DOHH2 (cell line): ENCODE data around the gene ODF2L.

Experiments
- H3F3A ChIP-seq: fragments of 200-600 bp; sonication (generic), shearing (Covaris generic); 2 replicates; pipeline ENCODE4 v1.6.0; 2016; ENCODE audit warnings: antibody characterized with exemption, mild to moderate bottlenecking; ENCODE audit not compliant: control insufficient read depth, insufficient read depth
- H3K27ac ChIP-seq: fragments of 200-600 bp; sonication (generic); 2 replicates; pipeline ENCODE4 v1.5.1; 2014; ENCODE audit warnings: low read depth, mild to moderate bottlenecking, low read length, moderate library complexity
- H3K27me3 ChIP-seq: fragments of 200-600 bp; sonication (generic); 2 replicates; pipeline ENCODE4 v1.6.1; 2014; ENCODE audit warnings: mild to moderate bottlenecking, low read length, mixed read lengths; ENCODE audit not compliant: control insufficient read depth
- H3K36me3 ChIP-seq: fragments of 200-600 bp; sonication (generic); 2 replicates; pipeline ENCODE4 v1.6.1; 2014; ENCODE audit warnings: mild to moderate bottlenecking, low read length, moderate library complexity, mixed read lengths; ENCODE audit not compliant: control insufficient read depth
- H3K4me1 ChIP-seq: fragments of 200-600 bp; sonication (generic); 2 replicates; pipeline ENCODE4 v1.6.1; 2014; ENCODE audit warnings: mild to moderate bottlenecking, low read length, mixed read lengths; ENCODE audit not compliant: control insufficient read depth
- H3K4me2 ChIP-seq: fragments of 200-600 bp; sonication (generic); 2 replicates; pipeline ENCODE4 v1.6.0; 2014; ENCODE audit warnings: mild to moderate bottlenecking, low read length, moderate library complexity
- H3K4me3 ChIP-seq: fragments of 200-600 bp; sonication (generic); 2 replicates; pipeline ENCODE4 v1.5.1; 2014; ENCODE audit warnings: mild to moderate bottlenecking, low read length, mixed read lengths
- H3K79me2 ChIP-seq: fragments of 200-600 bp; sonication (generic); 2 replicates; pipeline ENCODE4 v1.6.1; 2014; ENCODE audit warnings: mild to moderate bottlenecking, low read length, mixed read lengths; ENCODE audit not compliant: control insufficient read depth
- H3K9me2 ChIP-seq: fragments of 200-600 bp; sonication (generic); replicated peaks from 2 replicates; pipeline ENCODE4 v1.6.1; 2014; ENCODE audit warnings: mild to moderate bottlenecking, low read length, mixed read lengths; ENCODE audit not compliant: control insufficient read depth
- H3K9me3 ChIP-seq: fragments of 200-600 bp; sonication (generic); 2 replicates; pipeline ENCODE4 v1.6.1; 2014; ENCODE audit warnings: antibody characterized with exemption, low read length, mixed read lengths; ENCODE audit not compliant: control insufficient read depth, insufficient read depth
- H4K20me1 ChIP-seq: fragments of 200-600 bp; sonication (generic); 2 replicates; pipeline ENCODE4 v1.6.0; 2014; ENCODE audit warnings: low read depth, mild to moderate bottlenecking, antibody characterized with exemption, low read length, moderate library complexity; ENCODE audit not compliant: control insufficient read depth, insufficient read depth
- CTCF ChIP-seq: fragments of 200-600 bp; sonication (generic); IDR thresholded peaks from one replicate; pipeline ENCODE4 v1.5.1; 2014; ENCODE audit warnings: antibody characterized with exemption, mild to moderate bottlenecking, low read depth, low read length; ENCODE audit not compliant: poor library complexity, severe bottlenecking
- EZH2phosphoT487 ChIP-seq: fragments of 200-600 bp; sonication (generic); IDR thresholded peaks from 2 replicates; pipeline ENCODE4 v1.6.1; 2017; ENCODE audit warnings: borderline replicate concordance, mild to moderate bottlenecking, antibody characterized with exemption, low read length, moderate library complexity, mixed read lengths

ODF2L gene

GRCh38 chr1:86339906-86340305 is 56.2 kb downstream of the ODF2L start:
- Histone ChIP-seq H3K9me2 (no peaks in the 10 kb centered on the region), H3K79me2 (no peaks in the 10 kb centered on the region), H3K27me3 (no peaks in the 10 kb centered on the region), H3K4me2 (no peak overlapping the region), H3K9me3 (no peaks in the 10 kb centered on the region), H3K4me3 (no peak overlapping the region), H3K4me1 (no peaks in the 10 kb centered on the region), H3K36me3 (no peaks in the 10 kb centered on the region), H3F3A (no peaks in the 10 kb centered on the region), H4K20me1 (no peaks in the 10 kb centered on the region), H3K27ac (no peak overlapping the region)
- TF ChIP-seq CTCF, result no peak
- TF ChIP-seq EZH2phosphoT487, result no peak

GRCh38 chr1:86339014-86339812 is 56.9 kb downstream of the ODF2L start:
- no peak overlapping the region for H3K27ac ChIP-seq
- no peaks in the 10 kb centered on the region for H3F3A ChIP-seq
- TF ChIP-seq CTCF (no peak), EZH2phosphoT487 (no peak)
- no peaks in the 10 kb centered on the region for H3K9me2 ChIP-seq
- H3K4me3 ChIP-seq, result no peak overlapping the region
- H3K9me3 ChIP-seq, result no peaks in the 10 kb centered on the region
- no peaks in the 10 kb centered on the region for H4K20me1 ChIP-seq
- no peaks in the 10 kb centered on the region for H3K79me2 ChIP-seq
- no peaks in the 10 kb centered on the region for H3K4me1 ChIP-seq
- H3K27me3 ChIP-seq, result no peaks in the 10 kb centered on the region
- no peak overlapping the region for H3K4me2 ChIP-seq
- H3K36me3 ChIP-seq, result no peaks in the 10 kb centered on the region

GRCh38 chr1:86335916-86336315 is 60.2 kb downstream of the ODF2L start:
- H3K4me1 ChIP-seq, result no peaks in the 10 kb centered on the region
- no peaks in the 10 kb centered on the region for H3K36me3 ChIP-seq
- no peak overlapping the region for H3K4me2 ChIP-seq
- no peaks in the 10 kb centered on the region for H3K9me2 ChIP-seq
- H3K79me2 ChIP-seq, result no peaks in the 10 kb centered on the region
- no peak overlapping the region for H3K4me3 ChIP-seq
- H3K27me3 ChIP-seq, result no peaks in the 10 kb centered on the region
- no peaks in the 10 kb centered on the region for H3K9me3 ChIP-seq
- no peak for TF ChIP-seq EZH2phosphoT487
- no peak for TF ChIP-seq CTCF
- no peak overlapping the region for H3K27ac ChIP-seq
- H3F3A ChIP-seq, result no peaks in the 10 kb centered on the region
- H4K20me1 ChIP-seq, result no peaks in the 10 kb centered on the region
